ENCODE measurements around the gene DHCR7. TPM values are rescaled to one million over a fixed set of nuclear protein-coding genes. Genes with fewer than 3 reads are reported as not detected.
A peak's percentile ranks its signal among the peaks of the same experiment; 100 is the strongest.

Gene DHCR7
- total RNA-seq, 6 experiments from 2014 or later, result 42.0 to 320 (median 126) TPM

GRCh38 chr11:71446150-71446549, 2.0 kb downstream of the DHCR7 start:
- intact Hi-C loops (cut with DNase I), result no loop called here
- H3K36me3 ChIP-seq, result peaks cover 0 to 45% (median 20%) of the 10 kb centered on the region in 4 donors
- H3K4me1 ChIP-seq, result peaks cover 0 to 36% (median 5%) of the 10 kb centered on the region in 4 donors
- no peak for DNase-seq
- no peak overlapping the region for H3K4me3 ChIP-seq
- 91% methylated on average over 1 of the region's 1 CpG for WGBS (ENCODE audit: insufficient coverage, low coverage, low lambda C conversion rate, missing lambda C conversion rate)
- no peaks in the 10 kb centered on the region for H3K9me3 ChIP-seq
- no peaks in the 10 kb centered on the region for H3K27me3 ChIP-seq
- no peak for ATAC-seq
- TF ChIP-seq CTCF (IDR thresholded peaks at IDR 0.05), result no peak
- no peak for TF ChIP-seq POLR2A (IDR thresholded peaks at IDR 0.05)
- no peak overlapping the region for H3K27ac ChIP-seq

- Histone ChIP-seq H3K4me1 (peaks cover 0 to 24% (median 2%) of the 10 kb centered on the region in 4 donors), H3K27me3 (no peaks in the 10 kb centered on the region), H3K4me3 (no peak overlapping the region), H3K27ac (no peak overlapping the region), H3K9me3 (no peaks in the 10 kb centered on the region), H3K36me3 (peaks cover 0 to 54% (median 23%) of the 10 kb centered on the region in 4 donors)
- DNase-seq, result peak in 1 of 3 donors; percentile 27
- intact Hi-C loops (cut with DNase I), result no loop called here
- TF ChIP-seq CTCF (IDR thresholded peaks at IDR 0.05) (no peak), POLR2A (IDR thresholded peaks at IDR 0.05) (no peak)
- no peak for ATAC-seq
- 98% methylated on average over 6 of the region's 6 CpGs for WGBS (ENCODE audit: insufficient coverage, low coverage, low lambda C conversion rate, missing lambda C conversion rate)
Measured at GRCh38 chr11:71444811-71445210, 3.4 kb downstream of the DHCR7 start.

DNA sequence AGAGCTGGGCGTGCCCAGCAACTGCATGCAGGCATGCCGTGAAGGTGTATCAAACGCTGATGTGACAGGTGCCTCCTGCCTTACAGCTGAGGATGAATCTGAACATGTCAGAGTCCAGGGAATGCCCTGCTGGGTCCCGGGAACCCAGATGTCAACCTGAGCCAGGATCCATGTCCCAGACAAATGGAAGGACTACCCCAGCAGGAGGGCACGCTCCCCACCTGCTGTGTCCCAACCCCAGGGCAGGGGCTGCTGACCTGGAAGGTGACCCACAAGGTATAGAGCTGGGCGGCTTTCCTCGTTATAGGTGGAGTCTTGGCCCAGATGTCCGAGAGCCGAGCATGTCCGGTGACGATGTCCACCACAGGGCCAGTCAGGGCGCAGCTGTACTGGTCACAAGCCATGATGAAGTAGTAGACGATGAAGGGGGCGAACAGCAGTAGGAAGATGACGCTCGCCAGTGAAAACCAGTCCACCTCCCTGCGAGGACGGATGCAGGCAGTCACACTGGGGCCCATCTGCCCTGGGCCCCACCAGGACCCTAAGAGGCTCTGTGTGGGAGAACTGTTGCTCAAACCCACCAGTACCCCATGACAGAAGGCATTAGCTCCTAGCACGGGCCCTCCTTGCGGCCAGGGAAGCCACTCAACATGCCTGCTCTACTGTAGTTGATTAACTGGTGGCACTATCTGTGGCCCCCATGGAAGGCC, 4.3 kb downstream of the DHCR7 start:
- TF ChIP-seq CTCF (IDR thresholded peaks at IDR 0.05) (no peak), POLR2A (IDR thresholded peaks at IDR 0.05) (no peak)
- H3K36me3 ChIP-seq, result peaks cover 0 to 63% (median 25%) of the 10 kb centered on the region in 4 donors
- peaks cover 0 to 19% (median 2%) of the 10 kb centered on the region in 4 donors for H3K4me1 ChIP-seq
- DNase-seq (peak in 1 of 3 donors; percentile 32), ATAC-seq (no peak)
- intact Hi-C loops (cut with DNase I), result no loop called here
- no peaks in the 10 kb centered on the region for H3K9me3 ChIP-seq
- H3K4me3 ChIP-seq, result no peak overlapping the region
- H3K27ac ChIP-seq, result no peak overlapping the region
- 70% methylated on average over 4 of the region's 20 CpGs for WGBS (ENCODE audit: insufficient coverage, low coverage, low lambda C conversion rate, missing lambda C conversion rate)
- H3K27me3 ChIP-seq, result no peaks in the 10 kb centered on the region

DNA sequence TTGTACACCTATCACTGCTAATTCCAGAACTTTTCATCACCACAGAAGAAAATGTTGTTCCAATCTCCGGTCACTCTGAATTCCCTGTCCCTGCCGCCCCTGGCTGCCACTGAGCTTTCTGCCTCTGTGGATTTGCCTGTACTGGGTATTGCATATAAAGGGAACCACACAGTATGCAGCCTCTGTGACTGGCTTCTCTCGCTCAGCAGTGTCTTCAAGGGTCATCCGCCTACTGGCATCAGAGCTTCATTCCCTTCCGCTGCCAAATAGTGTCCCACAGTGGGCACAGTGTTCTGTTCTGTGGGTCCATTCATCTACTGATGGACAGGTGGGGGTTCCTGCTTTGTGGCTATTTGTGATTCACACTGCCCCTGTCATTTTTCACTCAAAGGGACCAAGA, 5.3 kb downstream of the DHCR7 start:
- intact Hi-C loops (cut with DNase I), result no loop called here
- H3K4me1 ChIP-seq, result peaks cover 0 to 19% (median 2%) of the 10 kb centered on the region in 4 donors
- H3K9me3 ChIP-seq, result no peaks in the 10 kb centered on the region
- DNase-seq (no peak), ATAC-seq (no peak)
- H3K36me3 ChIP-seq, result peaks cover 0 to 72% (median 30%) of the 10 kb centered on the region in 4 donors
- no peak overlapping the region for H3K4me3 ChIP-seq
- no peaks in the 10 kb centered on the region for H3K27me3 ChIP-seq
- H3K27ac ChIP-seq, result no peak overlapping the region
- 100% methylated on average over 3 of the region's 5 CpGs for WGBS (ENCODE audit: insufficient coverage, low coverage, low lambda C conversion rate, missing lambda C conversion rate)
- no peak for TF ChIP-seq CTCF (IDR thresholded peaks at IDR 0.05)
- TF ChIP-seq POLR2A (IDR thresholded peaks at IDR 0.05), result no peak
